Activated CD8-positive, alpha-beta memory T cell treated with anti-CD3 and anti-CD28 coated beads for 4 hours (primary cell): ENCODE data around the gene CRISP1.
"Not testable (repeated sequence)": the region's sequence is repeated elsewhere in the genome, so short reads cannot be mapped to it uniquely, and the experiment has no call there.

Experiments used
- DNase-seq, 2 donors: peaks; one replicate each; pipeline ENCODE4 v3.0.0-alpha.2; 2020; ENCODE audit warnings: low read depth in 2 of 2

CRISP1 gene

DNA sequence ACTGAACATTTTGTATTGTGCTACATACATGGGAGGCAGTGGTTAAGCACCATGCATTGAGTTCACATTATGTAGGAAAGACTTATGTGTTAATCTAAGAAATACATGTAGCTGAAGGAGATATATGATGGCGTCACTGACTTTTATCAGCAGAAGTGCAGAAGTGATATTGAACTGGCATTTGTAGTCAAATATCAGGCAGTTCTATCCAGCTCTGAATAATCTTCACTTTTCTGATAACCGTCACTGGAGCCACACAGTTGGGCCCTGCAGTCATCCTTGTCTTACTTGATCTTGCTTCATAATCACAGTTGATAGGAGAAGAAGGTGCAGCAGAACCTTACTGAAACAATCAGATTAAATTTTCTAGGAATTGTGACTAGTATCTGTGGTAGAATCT is 26.4 kb downstream of the CRISP1 start:
- DNase-seq: no peak

DNA sequence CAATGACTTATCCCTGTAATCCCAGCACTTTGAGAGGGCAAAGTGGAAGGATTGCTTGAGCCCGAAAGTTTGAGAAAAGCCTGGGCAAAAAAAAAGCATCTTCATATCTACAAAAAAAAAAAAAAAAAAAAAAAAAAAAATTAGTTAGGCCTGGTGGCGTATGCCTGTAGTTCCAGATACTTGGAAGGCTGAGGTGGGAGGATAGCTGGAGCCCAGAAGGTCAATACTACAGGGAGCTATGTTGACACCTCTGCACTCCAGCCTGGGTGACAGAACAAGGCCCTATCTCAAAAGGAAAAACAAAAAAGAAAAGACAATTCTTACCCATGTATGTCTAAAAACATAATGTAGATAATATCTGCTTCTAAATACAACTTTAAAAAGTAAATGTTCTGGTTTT is 27.2 kb downstream of the CRISP1 start:
- no peak for DNase-seq

DNA sequence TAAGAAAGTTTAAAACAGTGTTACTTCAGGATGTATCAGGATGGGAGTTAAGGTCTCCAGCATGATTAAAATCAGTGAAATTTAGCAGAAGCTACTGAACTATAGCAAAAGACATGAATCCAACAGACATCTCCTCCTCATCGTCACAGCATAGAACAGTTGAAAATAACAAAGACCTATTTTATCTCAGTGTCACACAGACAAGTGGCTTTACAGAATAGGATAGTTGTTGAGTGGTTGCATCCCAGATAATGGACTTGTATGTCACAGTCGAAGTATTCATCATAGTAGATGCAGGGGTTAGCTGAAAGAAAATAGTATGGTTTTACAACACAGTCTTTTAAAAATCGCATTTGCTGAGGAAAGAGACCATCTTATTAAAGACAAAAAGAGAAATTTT is 31.2 kb downstream of the CRISP1 start:
- no peak for DNase-seq

DNA sequence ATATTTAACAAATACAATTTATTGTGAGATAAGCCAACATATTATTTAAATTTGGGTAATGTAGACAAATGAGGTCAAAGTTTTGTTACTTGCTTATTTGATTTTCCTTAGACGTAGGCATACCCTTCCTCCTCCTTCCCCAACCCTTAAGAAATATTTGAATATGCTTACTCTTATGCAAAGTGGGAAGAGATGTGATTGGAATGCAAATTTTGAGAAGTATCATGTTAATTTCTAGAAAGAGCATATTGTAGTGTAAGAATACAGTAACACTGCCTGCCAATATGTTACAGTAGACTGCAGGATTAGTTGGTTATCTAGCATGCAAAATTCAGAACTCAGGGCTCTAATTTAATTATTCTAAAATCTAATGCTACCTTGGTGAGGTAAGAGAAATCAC is 32.9 kb downstream of the CRISP1 start:
- DNase-seq: no peak

- no peak for DNase-seq
These were observed 39.5 kb downstream of the CRISP1 start for GRCh38 chr6:49826743-49827406.

GRCh38 chr6:49815166-49815565 is 51.2 kb downstream of the CRISP1 start:
- DNase-seq: no peak

- DNase-seq: no peak
These were observed 53.1 kb downstream of the CRISP1 start for GRCh38 chr6:49813248-49813647.

DNA sequence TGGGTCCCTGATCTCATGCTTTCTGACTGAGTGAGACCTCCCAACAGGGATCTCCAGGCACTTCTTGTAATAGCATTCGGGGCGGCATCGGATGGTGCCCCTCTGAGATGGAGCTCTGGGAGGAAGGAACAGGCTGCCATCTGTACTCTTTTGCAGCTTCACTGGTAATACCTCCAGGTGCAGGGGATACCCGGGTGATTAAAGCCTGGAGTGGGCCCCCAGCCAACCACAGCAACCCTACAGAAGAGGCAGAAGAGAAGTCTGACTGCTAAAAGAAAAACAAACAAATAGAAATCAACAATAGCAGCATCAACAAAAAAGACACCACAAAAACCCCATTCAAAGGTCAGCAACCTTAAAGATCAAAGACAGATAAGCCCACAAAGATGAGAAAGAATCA is 60.2 kb downstream of the CRISP1 start:
- no peak for DNase-seq

DNA sequence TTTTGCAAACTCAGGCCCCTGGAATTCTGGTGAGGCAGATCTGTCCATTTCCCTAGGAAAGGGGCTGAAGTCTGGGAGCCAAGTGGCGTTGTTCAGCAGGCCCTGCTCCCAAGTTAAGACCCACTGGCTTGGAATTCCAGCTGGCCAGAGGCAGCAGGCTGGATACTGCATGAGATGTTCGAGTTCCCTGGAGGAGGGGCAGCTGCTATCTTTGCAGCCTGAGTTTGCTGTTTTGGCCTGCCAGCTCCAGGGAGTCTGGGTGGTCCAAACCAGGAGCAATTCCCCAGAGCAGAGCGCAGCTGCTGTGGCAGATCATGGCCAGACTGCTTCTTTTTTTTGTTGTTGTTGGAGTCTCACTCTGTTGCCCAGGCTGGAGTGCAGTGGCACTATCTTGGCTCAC is 61.1 kb downstream of the CRISP1 start:
- no peak for DNase-seq

DNA sequence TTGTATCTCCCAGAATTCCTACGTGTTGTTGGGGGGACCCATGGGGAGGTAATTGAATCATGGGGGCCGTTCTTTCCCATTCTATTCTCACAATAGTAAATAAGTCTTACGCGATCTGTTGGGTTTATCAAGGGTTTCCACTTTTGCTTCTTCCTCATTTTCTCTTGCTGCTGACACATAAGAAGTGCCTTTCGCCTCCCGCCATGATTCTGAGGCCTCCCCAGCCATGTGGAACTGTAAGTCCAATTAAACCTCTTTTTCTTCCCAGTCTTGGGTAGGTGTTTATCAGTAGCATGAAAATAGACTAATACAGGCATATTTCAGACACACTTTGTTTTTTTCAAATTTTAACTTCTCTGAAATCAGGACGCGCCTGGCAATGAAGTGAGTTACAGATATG is 64.8 kb downstream of the CRISP1 start:
- DNase-seq: no peak

DNA sequence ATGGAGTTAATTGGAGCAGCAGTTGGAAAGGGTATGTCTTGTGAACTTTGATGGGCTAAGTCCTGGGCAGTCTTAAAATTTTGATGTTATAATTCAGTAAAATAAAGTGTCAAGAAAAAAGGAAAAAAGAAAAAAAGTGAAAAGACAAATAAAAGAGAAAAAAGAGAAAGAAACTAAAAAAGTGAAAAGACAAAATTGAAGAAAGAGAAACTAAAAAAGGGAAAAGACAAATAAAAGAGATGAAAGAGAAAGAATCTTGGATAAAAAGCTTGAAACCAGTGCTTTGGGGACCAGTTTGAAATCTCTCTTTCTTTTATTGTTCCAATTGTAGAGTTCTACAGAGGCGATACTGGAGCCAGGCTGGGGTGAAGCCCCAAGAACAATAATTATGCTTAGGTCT is 67.2 kb downstream of the CRISP1 start:
- no peak for DNase-seq

DNA sequence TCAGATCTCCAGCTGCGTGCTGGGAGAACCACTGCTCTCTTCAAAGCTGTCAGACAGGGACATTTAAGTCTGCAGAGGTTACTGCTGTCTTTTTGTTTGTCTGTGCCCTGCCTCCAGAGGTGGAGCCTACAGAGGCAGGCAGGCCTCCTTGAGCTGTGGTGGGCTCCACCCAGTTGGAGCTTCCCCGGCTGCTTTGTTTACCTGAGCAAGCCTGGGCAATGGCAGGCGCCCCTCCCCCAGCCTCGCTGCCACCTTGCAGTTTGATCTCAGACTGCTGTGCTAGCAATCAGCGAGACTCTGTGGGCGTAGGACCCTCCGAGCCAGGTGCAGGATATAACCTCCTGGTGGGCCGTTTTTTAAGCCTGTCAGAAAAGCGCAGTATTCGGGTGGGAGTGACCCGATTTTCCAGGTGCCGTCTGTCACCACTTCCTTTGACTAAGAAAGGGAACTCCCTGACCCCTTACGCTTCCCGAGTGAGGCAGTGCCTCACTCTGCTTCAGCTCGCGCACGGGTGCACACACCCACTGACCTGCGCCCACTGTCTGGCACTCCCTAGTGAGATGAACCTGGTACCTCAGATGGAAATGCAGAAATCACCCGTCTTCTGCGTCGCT is 69.4 kb downstream of the CRISP1 start:
- not testable (repeated sequence) for DNase-seq

DNA sequence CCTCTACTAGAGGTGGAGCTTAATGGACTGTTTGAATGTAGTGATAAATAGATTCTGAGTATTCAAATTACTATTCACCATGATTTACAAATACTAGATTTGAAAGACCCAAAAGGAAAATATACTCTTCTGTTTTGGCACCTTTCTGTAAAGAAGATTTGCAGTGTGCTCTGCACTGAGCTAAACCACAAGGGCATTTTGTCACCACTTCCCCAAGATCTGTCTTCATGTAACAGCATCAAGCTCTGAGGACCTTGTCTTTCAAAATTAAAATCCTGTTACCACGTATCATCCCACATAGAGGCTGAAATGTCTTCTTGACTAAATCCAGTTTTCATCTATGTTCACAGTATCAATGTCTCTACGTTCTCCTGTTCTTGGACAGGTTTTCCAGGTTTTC is 76.0 kb downstream of the CRISP1 start:
- no peak for DNase-seq

- DNase-seq: no peak
These were observed 79.2 kb downstream of the CRISP1 start, which contains the start of gene PGK2 for GRCh38 chr6:49787176-49787575. TSS of gene PGK2 (minus strand) at chr6:49787285. CDS start at chr6:49787187, 98 bp downstream.

DNA sequence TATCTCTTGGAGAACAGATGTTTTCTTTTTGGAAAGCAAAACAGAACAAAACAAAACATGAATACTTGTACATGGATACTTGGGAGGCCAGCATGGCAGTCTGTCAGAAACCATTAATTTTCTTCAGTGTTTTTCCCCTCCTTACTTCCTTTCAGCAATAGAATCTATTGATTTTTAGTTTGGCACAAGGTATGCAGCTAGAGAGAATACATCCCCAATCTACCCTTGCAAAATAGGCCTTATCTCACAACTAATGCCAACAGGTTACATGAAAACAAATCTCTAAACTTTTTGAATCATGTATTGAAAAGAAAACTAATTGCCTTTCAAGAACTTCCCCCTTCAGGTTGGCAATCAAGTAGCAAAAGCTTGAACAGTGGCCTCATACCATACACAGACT is 82.1 kb downstream of the CRISP1 start:
- DNase-seq: no peak
